ENCODE data around the gene VEGFA. TPM values are rescaled to one million over a fixed set of nuclear protein-coding genes. Genes with fewer than 3 reads are reported as not detected.

VEGFA gene
- total RNA-seq, 3 donors from 2014 or later, result 89.4 to 165 (median 94.7) TPM

- DNase-seq (peak in 1 of 3 donors; percentile 17), ATAC-seq (no peak)
- Histone ChIP-seq H3K36me3 (ENCODE audit: low read depth) (no peaks in the 10 kb centered on the region), H3K4me3 (no peak overlapping the region), H3K4me1 (ENCODE audit: low read depth) (no peaks in the 10 kb centered on the region), H3K9me3 (no peaks in the 10 kb centered on the region)
- no peak for TF ChIP-seq CTCF (IDR thresholded peaks at IDR 0.05)
- intact Hi-C loops (cut with DNase I, micrococcal nuclease), result loop anchor here in 1 of 2 donors (10.0 kb wide), 1 partner anchor 96 kb away; no protein-coding TSS in a partner anchor
Observed at GRCh38 chr6:43760210-43761168, 9.5 kb upstream of the VEGFA start.

- Histone ChIP-seq H3K4me1 (ENCODE audit: low read depth) (peaks cover 7% of the 10 kb centered on the region), H3K36me3 (ENCODE audit: low read depth) (no peaks in the 10 kb centered on the region), H3K4me3 (no peak overlapping the region), H3K9me3 (no peaks in the 10 kb centered on the region)
- ATAC-seq, result no peak
- no peak for TF ChIP-seq CTCF (IDR thresholded peaks at IDR 0.05)
- DNase-seq, result peak in 1 of 3 donors; percentile 18
- intact Hi-C loops (cut with DNase I, micrococcal nuclease), result loop anchor here in 1 of 2 donors (10.0 kb wide), 1 partner anchor 97 kb away; no protein-coding TSS in a partner anchor
Observed at GRCh38 chr6:43761666-43762409, 8.2 kb upstream of the VEGFA start.

GRCh38 chr6:43762410-43762768 lies 7.6 kb upstream of the VEGFA start:
- no peaks in the 10 kb centered on the region for H3K36me3 ChIP-seq (ENCODE audit: low read depth)
- DNase-seq, result no peak
- no peak for TF ChIP-seq CTCF (IDR thresholded peaks at IDR 0.05)
- intact Hi-C loops (cut with DNase I, micrococcal nuclease), result loop anchor here in 1 of 2 donors (10.0 kb wide), 1 partner anchor 98 kb away; no protein-coding TSS in a partner anchor
- H3K4me3 ChIP-seq, result no peak overlapping the region
- H3K4me1 ChIP-seq (ENCODE audit: low read depth), result peaks cover 11% of the 10 kb centered on the region
- ATAC-seq, result no peak
- no peaks in the 10 kb centered on the region for H3K9me3 ChIP-seq

GRCh38 chr6:43762966-43763695 lies 6.9 kb upstream of the VEGFA start:
- TF ChIP-seq CTCF (IDR thresholded peaks at IDR 0.05), result no peak
- peak in 1 of 3 donors; percentile 19 for DNase-seq

More at GRCh38 chr6:43762966-43763695, 6.9 kb upstream of the VEGFA start:
- no peak for ATAC-seq
- intact Hi-C loops (cut with DNase I, micrococcal nuclease), result loop anchor here in 1 of 2 donors (10.0 kb wide), 1 partner anchor 98 kb away; no protein-coding TSS in a partner anchor
- H3K4me3 ChIP-seq, result no peak overlapping the region
- H3K4me1 ChIP-seq (ENCODE audit: low read depth), result peaks cover 15% of the 10 kb centered on the region
- no peaks in the 10 kb centered on the region for H3K9me3 ChIP-seq
- no peaks in the 10 kb centered on the region for H3K36me3 ChIP-seq (ENCODE audit: low read depth)
